NAMALWA (cell line): ENCODE measurements around the gene TRIOBP.
A peak's percentile ranks its signal among the peaks of the same experiment; 100 is the strongest.

Experiments
- DNase-seq: peaks from one replicate; pipeline ENCODE4 v3.0.0-alpha.2; 2015; ENCODE audit warnings: low spot score

Gene TRIOBP

GRCh38 chr22:37664249-37665101 is 32.4 kb upstream of the TRIOBP start:
- DNase-seq = no peak

GRCh38 chr22:37665487-37665886 is 31.4 kb upstream of the TRIOBP start:
- no peak for DNase-seq

GRCh38 chr22:37669586-37669985 is 27.3 kb upstream of the TRIOBP start:
- no peak for DNase-seq

GRCh38 chr22:37672206-37672919 is 24.5 kb upstream of the TRIOBP start:
- DNase-seq = no peak

- DNase-seq = no peak
These were observed 23.9 kb upstream of the TRIOBP start for GRCh38 chr22:37672920-37673455.

GRCh38 chr22:37674248-37674647 is 22.6 kb upstream of the TRIOBP start:
- no peak for DNase-seq

GRCh38 chr22:37674951-37675929 is 21.6 kb upstream of the TRIOBP start, which contains the start of gene LGALS1:
TSS of gene LGALS1 (plus strand) at chr22:37675636. CDS start at chr22:37675703, 67 bp downstream.
- peak; percentile 43 for DNase-seq

- no peak for DNase-seq
These were observed 20.7 kb upstream of the TRIOBP start for GRCh38 chr22:37675930-37676735.

- DNase-seq = peak; percentile 94
These were observed 19.9 kb upstream of the TRIOBP start for GRCh38 chr22:37676736-37677492.

- DNase-seq = no peak
These were observed 19.3 kb upstream of the TRIOBP start for GRCh38 chr22:37677493-37677974.

- no peak for DNase-seq
These were observed 18.5 kb upstream of the TRIOBP start for GRCh38 chr22:37678372-37678771.

- no peak for DNase-seq
These were observed 17.2 kb upstream of the TRIOBP start for GRCh38 chr22:37679670-37680069.

- no peak for DNase-seq
These were observed 16.5 kb upstream of the TRIOBP start for GRCh38 chr22:37680191-37680851.

- no peak for DNase-seq
These were observed 15.8 kb upstream of the TRIOBP start for GRCh38 chr22:37681001-37681424.

GRCh38 chr22:37681556-37682049 is 15.2 kb upstream of the TRIOBP start:
- peak; percentile 86 for DNase-seq

- no peak for DNase-seq
These were observed 11.8 kb upstream of the TRIOBP start for GRCh38 chr22:37684803-37685615.

- DNase-seq = peak; percentile 84
These were observed 10.6 kb upstream of the TRIOBP start, which contains the start of gene NOL12 for GRCh38 chr22:37686002-37686982. TSS of gene NOL12 (plus strand) at chr22:37686343. CDS start at chr22:37686393, 50 bp downstream.
